Measurements from ENCODE around the gene GMFB.

DNA sequence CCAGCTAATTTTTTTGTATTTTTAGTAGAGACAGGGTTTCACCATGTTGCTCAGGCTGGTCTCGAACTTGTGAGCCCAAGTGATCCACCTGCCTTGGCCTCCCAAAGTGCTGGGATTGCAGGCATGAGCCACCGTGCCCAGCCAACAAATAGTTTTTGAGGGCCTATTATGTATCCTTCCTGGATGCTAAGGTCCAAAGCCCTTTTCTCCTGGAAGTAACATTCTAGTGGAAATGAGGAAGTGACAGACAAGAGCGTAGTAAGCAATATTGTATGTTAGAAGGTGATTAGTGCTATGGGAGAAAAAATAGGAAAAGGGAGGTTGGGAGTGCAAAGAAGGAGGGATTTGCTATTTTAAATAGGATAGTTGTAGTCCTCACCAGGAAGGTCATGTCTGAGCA is 12.0 kb upstream of the GMFB start:
- no peak for TF ChIP-seq CTCF (IDR thresholded peaks at IDR 0.05; ENCODE audit: poor library complexity)
- TF ChIP-seq EZH2 (IDR thresholded peaks at IDR 0.05; ENCODE audit: borderline replicate concordance), result no peak

Data from hepatocyte (in vitro differentiated cells).